WTC11 (cell line): ENCODE data around the gene DUSP1. TPM values are rescaled to one million over a fixed set of nuclear protein-coding genes. Genes with fewer than 3 reads are reported as not detected.

Experiments
- ATAC-seq: fragments of 200-7000 bp; cut with Tn5 transposase; 2 replicates; pipeline ENCODE4 v1.10.0; 2021; ENCODE audit warnings: mild to moderate bottlenecking, moderate library complexity
- CTCF ChIA-PET: fragments of 300-600 bp; sonication (Branson Sonifier 250); formaldehyde crosslinking; loops from one replicate; lab custom pipeline; 2021; ENCODE audit warnings: antibody characterized with exemption; lab: Charles Lee
- POLR2A ChIA-PET: fragments of 350-600 bp; sonication (Branson Sonifier 250); formaldehyde crosslinking; loops from one replicate; lab custom pipeline; 2021; ENCODE audit warnings: antibody characterized with exemption; lab: Charles Lee
- DNase-seq: peaks from one replicate; pipeline ENCODE4 v3.0.0; 2021; ENCODE audit warnings: low spot score
- H3K27ac Mint-ChIP-seq: 2 replicates; pipeline ENCODE4 v1.8.0; 2021; ENCODE audit warnings: mixed read lengths
- H3K27me3 Mint-ChIP-seq: 2 replicates; pipeline ENCODE4 v1.8.0; 2021; ENCODE audit warnings: low read depth, mild to moderate bottlenecking, moderate library complexity, mixed read lengths
- H3K36me3 Mint-ChIP-seq: 2 replicates; pipeline ENCODE4 v1.8.0; 2021; ENCODE audit warnings: mixed read lengths
- H3K4me1 Mint-ChIP-seq: 2 replicates; pipeline ENCODE4 v1.8.0; 2022; ENCODE audit warnings: mixed read lengths
- H3K4me3 Mint-ChIP-seq: 2 replicates; pipeline ENCODE4 v1.8.0; 2021; ENCODE audit warnings: mild to moderate bottlenecking, moderate library complexity, mixed read lengths
- H3K9me3 Mint-ChIP-seq: 2 replicates; pipeline ENCODE4 v1.8.0; 2021; ENCODE audit warnings: mixed read lengths
- AFF4 ChIP-seq: sonication (generic); formaldehyde crosslinking; IDR thresholded peaks from 2 replicates; pipeline ENCODE4 v1.8.1; 2023; ENCODE audit warnings: mild to moderate bottlenecking, missing genetic modification reagents, borderline replicate concordance
- AR ChIP-seq: fragments of 250-450 bp; sonication (Bioruptor Pico); IDR thresholded peaks from 2 replicates; pipeline ENCODE4 v1.9.0; 2021; ENCODE audit warnings: mild to moderate bottlenecking
- ATF3 ChIP-seq: sonication (generic); formaldehyde crosslinking; conservative IDR thresholded peaks from 2 replicates; pipeline ENCODE4 v1.8.1; 2022; ENCODE audit warnings: mild to moderate bottlenecking, missing genetic modification reagents
- EMX1 ChIP-seq: fragments of 250-450 bp; sonication (Bioruptor Pico); IDR thresholded peaks from 2 replicates; pipeline ENCODE4 v1.8.0; 2021; ENCODE audit warnings: mild to moderate bottlenecking
- FOXP1 ChIP-seq: sonication (generic); formaldehyde crosslinking; IDR thresholded peaks from 2 replicates; pipeline ENCODE4 v1.8.0; 2022; ENCODE audit warnings: missing genetic modification reagents, mild to moderate bottlenecking, moderate library complexity, borderline replicate concordance
- GABPB1 ChIP-seq: sonication (generic); formaldehyde crosslinking; IDR thresholded peaks from 2 replicates; pipeline ENCODE4 v1.8.1; 2023; ENCODE audit warnings: mild to moderate bottlenecking, missing genetic modification reagents
- GRHL2 ChIP-seq: fragments of 250-450 bp; sonication (Bioruptor Pico); IDR thresholded peaks from 2 replicates; pipeline ENCODE4 v1.8.0; 2022; ENCODE audit warnings: mild to moderate bottlenecking, moderate library complexity; ENCODE audit not compliant: insufficient replicate concordance, severe bottlenecking
- IRF2 ChIP-seq: sonication (generic); formaldehyde crosslinking; IDR thresholded peaks from 2 replicates; pipeline ENCODE4 v1.8.0; 2022; ENCODE audit warnings: low read depth, missing genetic modification reagents, borderline replicate concordance
- MXD4 ChIP-seq: fragments of 250-450 bp; sonication (Bioruptor Pico); IDR thresholded peaks from 2 replicates; pipeline ENCODE4 v1.8.0; 2021; ENCODE audit warnings: mild to moderate bottlenecking, moderate library complexity, borderline replicate concordance
- NFATC4 ChIP-seq: fragments of 250-450 bp; sonication (Bioruptor Pico); IDR thresholded peaks from 2 replicates; pipeline ENCODE4 v1.9.0; 2021; ENCODE audit warnings: mild to moderate bottlenecking
- NFE2L1 ChIP-seq: sonication (generic); formaldehyde crosslinking; IDR thresholded peaks from 2 replicates; pipeline ENCODE4 v1.8.1; 2023; ENCODE audit warnings: missing genetic modification reagents
- OVOL2 ChIP-seq: fragments of 250-450 bp; sonication (Bioruptor Pico); IDR thresholded peaks from 2 replicates; pipeline ENCODE4 v1.9.0; 2021; ENCODE audit warnings: mild to moderate bottlenecking, borderline replicate concordance
- RORB ChIP-seq: fragments of 250-450 bp; sonication (Bioruptor Pico); IDR thresholded peaks from 2 replicates; pipeline ENCODE4 v1.9.0; 2021; ENCODE audit warnings: mild to moderate bottlenecking
- STAT6 ChIP-seq: sonication (generic); formaldehyde crosslinking; conservative IDR thresholded peaks from 2 replicates; pipeline ENCODE4 v1.8.1; 2023; ENCODE audit warnings: mild to moderate bottlenecking, low read depth, missing genetic modification reagents, moderate library complexity
- TCF7 ChIP-seq: sonication (generic); formaldehyde crosslinking; IDR thresholded peaks from 2 replicates; pipeline ENCODE4 v1.8.0; 2022; ENCODE audit warnings: mild to moderate bottlenecking, low read depth, missing genetic modification reagents, moderate library complexity
- TEAD4 ChIP-seq: sonication (generic); formaldehyde crosslinking; IDR thresholded peaks from 2 replicates; pipeline ENCODE4 v1.8.0; 2022; ENCODE audit warnings: mild to moderate bottlenecking, missing genetic modification reagents
- ZBTB21 ChIP-seq: sonication (generic); formaldehyde crosslinking; IDR thresholded peaks from 2 replicates; pipeline ENCODE4 v1.8.1; 2023; ENCODE audit warnings: mild to moderate bottlenecking, missing genetic modification reagents, borderline replicate concordance
- ZMAT4 ChIP-seq: fragments of 250-450 bp; sonication (Bioruptor Pico); IDR thresholded peaks from 2 replicates; pipeline ENCODE4 v1.9.0; 2021; ENCODE audit warnings: mild to moderate bottlenecking
- total RNA-seq: library from RNA; stranded (reverse); gene quantifications from 3 replicates; pipeline ENCODE4 v1.2.3, GENCODE V29; 2021

Gene DUSP1
- total RNA-seq, 1 experiment from 2014 or later, result 9.5 TPM

- no peak for TF ChIP-seq AFF4 (CRISPR knock-in tag)
- no peak for TF ChIP-seq FOXP1 (CRISPR knock-in tag)
- no peak for TF ChIP-seq TEAD4 (CRISPR knock-in tag)
- TF ChIP-seq ZBTB21 (CRISPR knock-in tag), result no peak
- no peak for TF ChIP-seq NFATC4 (CRISPR knock-in tag)
- no peak for TF ChIP-seq ZMAT4 (CRISPR knock-in tag)
These were observed 24.5 kb upstream of the DUSP1 start (continued) for GRCh38 chr5:172795318-172795977.

- TF ChIP-seq ATF3 (no peak), OVOL2 (no peak), TCF7 (CRISPR knock-in tag) (no peak), ZBTB21 (CRISPR knock-in tag) (no peak), IRF2 (no peak), MXD4 (CRISPR knock-in tag) (no peak), EMX1 (no peak), AR (CRISPR knock-in tag) (no peak), RORB (CRISPR knock-in tag) (no peak), NFE2L1 (no peak), GRHL2 (CRISPR knock-in tag) (no peak), STAT6 (CRISPR knock-in tag) (no peak), GABPB1 (no peak)
- POLR2A ChIA-PET, result interaction anchor here (0.5 kb wide), 1 partner anchor 18 kb away, joined by 3 read pairs; no protein-coding TSS in a partner anchor
These were observed 22.8 kb upstream of the DUSP1 start for GRCh38 chr5:172793577-172794488.

More at GRCh38 chr5:172793577-172794488, 22.8 kb upstream of the DUSP1 start:
- DNase-seq (no peak), ATAC-seq (no peak)
- Mint-ChIP-seq H3K9me3 (no peaks in the 10 kb centered on the region), H3K27me3 (peaks cover 5% of the 10 kb centered on the region; the same call in 1 of the 2 replicates), H3K36me3 (no peaks in the 10 kb centered on the region), H3K4me3 (no peak overlapping the region), H3K4me1 (peaks cover 9% of the 10 kb centered on the region), H3K27ac (no peak overlapping the region)
- CTCF ChIA-PET, result interaction anchor here (1.7 to 2.7 kb wide), 2 partner anchors 22 to 145 kb away, joined by 4 to 11 read pairs; no protein-coding TSS in a partner anchor
